PC-3 (cell line): ENCODE measurements around the gene METTL24.

Experiments
- CTCF ChIP-seq: fragments of 300-600 bp; sonication (generic); conservative IDR thresholded peaks from 2 replicates; pipeline ENCODE4 v1.5.1; 2017; ENCODE audit warnings: antibody characterized with exemption, low read depth, mild to moderate bottlenecking, low read length
- EZH2 ChIP-seq: fragments of 300-600 bp; sonication (generic); IDR thresholded peaks from one replicate; pipeline ENCODE4 v1.6.1; 2017; ENCODE audit warnings: antibody characterized with exemption, mild to moderate bottlenecking, low read length; ENCODE audit not compliant: unreplicated experiment
- EZH2phosphoT487 ChIP-seq: fragments of 300-600 bp; sonication (generic); IDR thresholded peaks from 2 replicates; pipeline ENCODE4 v1.6.1; 2018; ENCODE audit warnings: mild to moderate bottlenecking, antibody characterized with exemption, low read length, borderline replicate concordance

GRCh38 chr6:110368284-110368683 is 10.1 kb upstream of the METTL24 start:
- no peak for TF ChIP-seq CTCF
- TF ChIP-seq EZH2 = no peak
- no peak for TF ChIP-seq EZH2phosphoT487
